Activated naive CD4-positive, alpha-beta T cell treated with anti-CD3 and anti-CD28 coated beads for 36 hours (primary cell): ENCODE results near the gene DIRAS2. TPM values are rescaled to one million over a fixed set of nuclear protein-coding genes. Genes with fewer than 3 reads are reported as not detected.
"Not testable (repeated sequence)": the region's sequence is repeated elsewhere in the genome, so short reads cannot be mapped to it uniquely, and the experiment has no call there.

Experiments used
- CTCF ChIA-PET: fragments of 350-600 bp; sonication (Branson Sonifier 250); formaldehyde crosslinking; loops from one replicate; lab custom pipeline; 2021; ENCODE audit warnings: antibody characterized with exemption; lab: Charles Lee
- DNase-seq: peaks from one replicate; pipeline ENCODE4 v3.0.0-alpha.2; 2020
- H3K27ac Mint-ChIP-seq: one replicate; pipeline ENCODE4 v1.8.0; 2021; ENCODE audit warnings: mild to moderate bottlenecking, mixed read lengths
- H3K27me3 Mint-ChIP-seq: one replicate; pipeline ENCODE4 v1.8.0; 2021; ENCODE audit warnings: low read depth, mixed read lengths
- H3K36me3 Mint-ChIP-seq: one replicate; pipeline ENCODE4 v1.8.0; 2021; ENCODE audit warnings: low read depth, mixed read lengths
- H3K4me1 Mint-ChIP-seq: one replicate; pipeline ENCODE4 v1.8.0; 2021; ENCODE audit warnings: low read depth, mixed read lengths
- H3K4me3 Mint-ChIP-seq: one replicate; pipeline ENCODE4 v1.8.0; 2021; ENCODE audit warnings: mild to moderate bottlenecking, moderate library complexity, mixed read lengths
- H3K9me3 Mint-ChIP-seq: one replicate; pipeline ENCODE4 v1.8.0; 2021; ENCODE audit warnings: mixed read lengths
- intact Hi-C: fragments of 100-400 bp; cut with micrococcal nuclease; formaldehyde crosslinking; loops from one replicate; pipeline ENCODE4 v1.15.1; 2023
- total RNA-seq, 2 experiments: library from RNA; stranded (reverse); gene quantifications; one replicate each; pipeline ENCODE4 v1.2.3, GENCODE V29; 2021

Gene DIRAS2
- not detected for total RNA-seq

DNA sequence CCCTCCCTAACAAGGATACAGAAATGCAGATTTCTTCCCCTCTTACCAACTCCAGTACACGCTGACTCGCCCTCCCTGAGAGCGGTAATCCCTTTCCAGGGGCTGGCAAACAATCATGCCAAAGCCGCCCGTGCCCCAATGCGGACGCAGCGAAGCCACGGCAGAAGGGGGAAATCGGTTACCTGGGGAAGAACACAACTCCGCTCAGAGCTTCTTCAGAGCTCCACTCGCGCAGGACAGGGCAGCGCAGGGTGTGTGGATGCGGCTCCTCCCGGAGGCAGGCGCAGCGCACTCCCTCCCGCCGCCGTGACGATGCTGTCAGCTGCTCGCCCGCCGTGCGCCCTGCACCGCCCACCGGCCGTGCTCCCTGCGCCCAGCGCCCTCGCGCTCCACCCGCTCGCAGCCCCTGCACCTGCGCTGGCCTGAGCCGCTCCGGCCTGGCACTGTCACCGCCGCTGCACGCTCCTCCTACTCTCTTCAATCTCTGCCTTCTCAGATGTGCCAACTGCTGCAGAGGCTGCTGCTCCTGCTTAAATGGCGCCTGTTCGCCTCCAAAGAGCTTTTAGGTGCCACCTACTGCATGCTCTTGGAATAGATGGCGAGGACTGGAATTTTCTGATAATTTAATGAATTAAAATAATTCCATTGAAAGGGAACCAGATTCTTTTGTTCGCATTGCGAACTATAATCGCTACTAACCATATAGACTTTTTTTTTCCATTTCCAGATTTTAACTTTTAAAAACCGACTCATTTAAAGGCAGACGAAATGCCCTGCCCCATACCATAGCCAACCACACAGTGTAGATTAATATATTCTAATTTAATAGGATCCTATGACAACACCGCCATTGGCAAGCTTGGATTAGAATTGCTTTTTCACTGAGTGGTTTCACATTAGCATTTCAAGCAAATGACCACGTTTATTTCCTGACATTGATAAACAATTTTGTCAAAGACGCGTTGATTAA lies at the start of gene DIRAS2:
Gene DIRAS2 (minus strand): TSS at position 255 of the 970 bp plus-strand sequence. CDS start 28,997 bp downstream, outside the sequence.
- no peaks in the 10 kb centered on the region for H3K36me3 Mint-ChIP-seq
- DNase-seq, result peak; percentile 33
- peaks cover 5% of the 10 kb centered on the region for H3K4me1 Mint-ChIP-seq
- intact Hi-C loops, result loop anchor here (2.0 kb wide), 1 partner anchor 416 kb away; no protein-coding TSS in a partner anchor
- CTCF ChIA-PET, result no interaction called here
- H3K27me3 Mint-ChIP-seq, result peaks cover 62% of the 10 kb centered on the region
- no peak within 1 kb of the TSS for H3K27ac Mint-ChIP-seq
- H3K4me3 Mint-ChIP-seq, result peak within 1 kb of the TSS; percentile 60
- H3K9me3 Mint-ChIP-seq, result no peaks in the 10 kb centered on the region

DNA sequence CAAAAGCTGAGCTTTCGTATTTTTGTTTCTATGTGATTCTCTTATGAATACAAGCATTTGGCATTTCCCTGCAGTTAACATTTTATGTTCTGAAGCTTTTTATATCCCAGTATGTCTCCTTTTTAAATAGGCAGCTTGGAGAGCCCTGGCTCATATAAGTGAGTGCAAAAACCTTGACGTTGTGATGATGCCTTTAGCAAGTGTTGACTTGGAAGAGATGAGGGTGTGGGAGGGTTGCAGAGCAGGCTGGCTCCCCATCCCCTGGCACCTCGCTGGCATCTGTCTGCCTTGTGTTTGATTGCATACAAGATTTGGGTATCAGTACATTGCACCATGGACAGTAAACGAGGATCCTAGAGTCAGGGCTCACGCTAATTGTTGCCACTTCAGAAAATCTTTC lies 42.1 kb upstream of the DIRAS2 start:
- Mint-ChIP-seq H3K4me1 (no peaks in the 10 kb centered on the region), H3K27ac (no peak overlapping the region), H3K36me3 (no peaks in the 10 kb centered on the region), H3K4me3 (no peak overlapping the region), H3K27me3 (peaks cover 5% of the 10 kb centered on the region), H3K9me3 (peaks cover 3% of the 10 kb centered on the region)
- CTCF ChIA-PET, result interaction anchor here (2.1 kb wide), 1 partner anchor 15 kb away, joined by 4 read pairs; no protein-coding TSS in a partner anchor
- intact Hi-C loops, result no loop called here
- DNase-seq, result no peak

- Mint-ChIP-seq H3K27me3 (peaks cover 5% of the 10 kb centered on the region), H3K27ac (no peak overlapping the region), H3K36me3 (no peaks in the 10 kb centered on the region), H3K9me3 (peaks cover 3% of the 10 kb centered on the region), H3K4me3 (no peak overlapping the region), H3K4me1 (no peaks in the 10 kb centered on the region)
- DNase-seq, result no peak
- intact Hi-C loops, result no loop called here
- CTCF ChIA-PET, result no interaction called here
Observed at GRCh38 chr9:90684106-90684505, 41.5 kb upstream of the DIRAS2 start.

GRCh38 chr9:90680534-90680933 lies 37.9 kb upstream of the DIRAS2 start:
- Mint-ChIP-seq H3K27me3 (peaks cover 5% of the 10 kb centered on the region), H3K36me3 (no peaks in the 10 kb centered on the region), H3K27ac (no peak overlapping the region), H3K4me1 (no peaks in the 10 kb centered on the region), H3K9me3 (no peaks in the 10 kb centered on the region), H3K4me3 (no peak overlapping the region)
- no peak for DNase-seq
- intact Hi-C loops, result no loop called here
- CTCF ChIA-PET, result no interaction called here

DNA sequence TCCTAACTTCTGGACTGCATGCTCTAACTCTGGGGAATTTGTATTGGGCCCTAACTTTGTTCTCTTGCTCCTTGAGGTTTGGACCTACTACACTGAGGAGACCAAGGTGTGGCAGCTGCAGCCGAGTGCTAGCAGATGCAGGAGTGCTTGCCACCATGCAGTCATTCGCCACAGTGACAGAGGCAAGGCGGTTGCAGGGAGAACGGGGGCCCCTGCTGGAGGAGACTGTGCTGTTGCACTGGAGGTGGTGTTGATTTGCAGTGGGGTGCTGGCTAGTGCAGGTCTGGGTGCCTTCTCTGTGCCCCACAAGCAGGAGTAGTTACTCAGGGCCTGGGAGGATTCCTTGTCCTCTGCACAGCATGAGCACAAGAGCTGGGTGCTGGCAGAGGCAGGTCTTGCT lies 22.4 kb upstream of the DIRAS2 start:
- H3K4me1 Mint-ChIP-seq, result no peaks in the 10 kb centered on the region

GRCh38 chr9:90659650-90660364 lies 17.2 kb upstream of the DIRAS2 start:
- no peaks in the 10 kb centered on the region for H3K36me3 Mint-ChIP-seq
- no peaks in the 10 kb centered on the region for H3K4me1 Mint-ChIP-seq
- no peak overlapping the region for H3K27ac Mint-ChIP-seq
- peaks cover 3% of the 10 kb centered on the region for H3K9me3 Mint-ChIP-seq
- H3K27me3 Mint-ChIP-seq, result peaks cover 26% of the 10 kb centered on the region
- CTCF ChIA-PET, result no interaction called here
- H3K4me3 Mint-ChIP-seq, result no peak overlapping the region
- DNase-seq, result no peak
- intact Hi-C loops, result no loop called here

More for the DNA sequence above, 22.4 kb upstream of the DIRAS2 start:
- Mint-ChIP-seq H3K36me3 (no peaks in the 10 kb centered on the region), H3K27me3 (peaks cover 40% of the 10 kb centered on the region), H3K9me3 (no peaks in the 10 kb centered on the region), H3K27ac (no peak overlapping the region), H3K4me3 (no peak overlapping the region)
- DNase-seq, result no peak
- CTCF ChIA-PET, result no interaction called here
- intact Hi-C loops, result no loop called here

GRCh38 chr9:90658783-90659182 lies 16.2 kb upstream of the DIRAS2 start:
- intact Hi-C loops, result no loop called here
- peaks cover 3% of the 10 kb centered on the region for H3K9me3 Mint-ChIP-seq
- H3K4me3 Mint-ChIP-seq, result no peak overlapping the region
- no peaks in the 10 kb centered on the region for H3K4me1 Mint-ChIP-seq
- H3K36me3 Mint-ChIP-seq, result no peaks in the 10 kb centered on the region
- H3K27me3 Mint-ChIP-seq, result peaks cover 21% of the 10 kb centered on the region
- DNase-seq, result no peak
- no peak overlapping the region for H3K27ac Mint-ChIP-seq
- CTCF ChIA-PET, result no interaction called here

DNA sequence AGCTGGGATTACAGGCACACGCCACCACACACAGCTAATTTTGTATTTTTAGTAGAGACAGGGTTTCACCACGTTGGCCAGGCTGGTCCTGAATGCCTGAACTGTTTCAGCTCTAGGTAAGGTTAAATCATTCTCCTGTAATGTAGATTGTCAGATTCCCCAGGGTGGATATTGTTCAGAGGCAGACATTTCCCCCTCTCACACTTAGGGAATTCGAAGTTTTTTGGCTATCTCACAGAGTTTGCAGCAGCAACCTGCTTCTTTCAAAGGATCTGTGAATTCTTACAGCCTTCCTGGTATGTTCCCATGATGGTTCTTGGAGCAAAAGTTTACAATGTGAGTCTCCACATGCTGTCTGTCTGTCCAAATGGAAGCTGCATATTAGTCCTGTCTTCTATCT lies 15.6 kb upstream of the DIRAS2 start:
- CTCF ChIA-PET, result no interaction called here
- intact Hi-C loops, result no loop called here
- peaks cover 3% of the 10 kb centered on the region for H3K9me3 Mint-ChIP-seq
- no peak for DNase-seq
- H3K36me3 Mint-ChIP-seq, result no peaks in the 10 kb centered on the region
- peaks cover 18% of the 10 kb centered on the region for H3K27me3 Mint-ChIP-seq
- no peaks in the 10 kb centered on the region for H3K4me1 Mint-ChIP-seq
- H3K4me3 Mint-ChIP-seq, result no peak overlapping the region
- H3K27ac Mint-ChIP-seq, result no peak overlapping the region

GRCh38 chr9:90656876-90657275 lies 14.3 kb upstream of the DIRAS2 start:
- H3K9me3 Mint-ChIP-seq, H3K27ac Mint-ChIP-seq, H3K4me3 Mint-ChIP-seq, CTCF ChIA-PET, H3K27me3 Mint-ChIP-seq, H3K4me1 Mint-ChIP-seq, H3K36me3 Mint-ChIP-seq, intact Hi-C loops, DNase-seq: not testable (repeated sequence)

DNA sequence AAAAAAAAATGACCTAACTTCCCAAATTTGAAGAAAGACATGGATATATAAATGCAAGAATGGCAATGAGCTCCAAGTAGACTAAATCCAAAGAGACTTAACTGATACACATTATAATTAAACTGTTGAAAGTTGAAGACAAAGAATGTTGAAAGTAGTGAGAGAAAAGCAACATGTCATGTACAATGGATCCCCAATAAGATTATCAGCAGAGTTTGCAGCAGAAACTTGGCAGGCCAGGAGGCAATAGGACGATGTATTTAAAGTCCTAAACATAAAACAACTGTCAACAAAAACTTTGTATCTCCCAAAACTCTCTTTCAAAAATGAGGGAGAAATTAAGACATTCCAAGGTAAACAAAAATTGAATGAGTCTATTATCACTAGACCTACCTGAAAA lies 8.6 kb upstream of the DIRAS2 start:
- CTCF ChIA-PET, result no interaction called here
- H3K27me3 Mint-ChIP-seq, result peaks cover 23% of the 10 kb centered on the region
- H3K36me3 Mint-ChIP-seq, result no peaks in the 10 kb centered on the region
- no peak overlapping the region for H3K4me3 Mint-ChIP-seq
- DNase-seq, result no peak
- H3K9me3 Mint-ChIP-seq, result peaks cover 15% of the 10 kb centered on the region
- no peaks in the 10 kb centered on the region for H3K4me1 Mint-ChIP-seq
- no peak overlapping the region for H3K27ac Mint-ChIP-seq
- intact Hi-C loops, result no loop called here

DNA sequence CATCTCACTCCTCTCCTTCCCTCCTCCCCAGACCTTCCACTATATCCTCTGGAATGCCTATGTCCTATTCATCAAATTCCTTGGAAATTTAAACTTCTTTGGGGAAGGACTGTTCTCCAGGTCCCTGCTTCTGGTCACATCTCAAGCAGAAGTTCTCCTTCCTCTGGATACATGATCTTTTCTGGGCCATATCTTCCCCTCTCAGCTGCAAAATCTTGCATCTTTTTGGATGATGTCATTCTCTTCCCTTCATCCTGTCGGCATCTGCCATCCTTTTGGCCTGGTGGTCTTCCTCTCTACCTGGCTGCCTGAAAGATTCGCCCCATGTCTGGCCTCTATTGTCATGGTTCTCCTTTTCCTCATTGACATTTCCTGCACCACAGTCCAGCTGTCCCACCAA lies 5.2 kb upstream of the DIRAS2 start:
- H3K4me3 Mint-ChIP-seq, result no peak overlapping the region
- DNase-seq, result no peak
- H3K27me3 Mint-ChIP-seq, result peaks cover 47% of the 10 kb centered on the region
- peaks cover 2% of the 10 kb centered on the region for H3K4me1 Mint-ChIP-seq
- peaks cover 15% of the 10 kb centered on the region for H3K9me3 Mint-ChIP-seq
- CTCF ChIA-PET, result interaction anchor here (0.6 kb wide), 1 partner anchor 134 kb away, joined by 3 read pairs; no protein-coding TSS in a partner anchor
- intact Hi-C loops, result no loop called here
- H3K36me3 Mint-ChIP-seq, result no peaks in the 10 kb centered on the region
- no peak overlapping the region for H3K27ac Mint-ChIP-seq

GRCh38 chr9:90645721-90646120 lies 3.1 kb upstream of the DIRAS2 start:
- CTCF ChIA-PET, result interaction anchor here (1.1 kb wide), 1 partner anchor 110 kb away, joined by 3 read pairs; no protein-coding TSS in a partner anchor
- Mint-ChIP-seq H3K27ac (no peak overlapping the region), H3K9me3 (peaks cover 9% of the 10 kb centered on the region), H3K27me3 (peaks cover 65% of the 10 kb centered on the region), H3K36me3 (no peaks in the 10 kb centered on the region), H3K4me1 (peaks cover 5% of the 10 kb centered on the region), H3K4me3 (no peak overlapping the region)
- intact Hi-C loops, result no loop called here
- DNase-seq, result no peak
